ENCODE data around the gene LRRC38. TPM values are rescaled to one million over a fixed set of nuclear protein-coding genes. Genes with fewer than 3 reads are reported as not detected.
"Not testable (repeated sequence)": the region's sequence is repeated elsewhere in the genome, so short reads cannot be mapped to it uniquely, and the experiment has no call there.

The LRRC38 gene
- total RNA-seq, 1 donor from 2014 or later = not detected

GRCh38 chr1:13461977-13462376 is 51.8 kb downstream of the LRRC38 start:
- Mint-ChIP-seq H3K36me3 (ENCODE audit: low read depth) (no peaks in the 10 kb centered on the region), H3K27me3 (peaks cover 9% of the 10 kb centered on the region), H3K4me1 (no peaks in the 10 kb centered on the region), H3K27ac (no peak overlapping the region), H3K9me3 (no peaks in the 10 kb centered on the region), H3K4me3 (no peak overlapping the region)
- TF ChIP-seq, protein P1, sequence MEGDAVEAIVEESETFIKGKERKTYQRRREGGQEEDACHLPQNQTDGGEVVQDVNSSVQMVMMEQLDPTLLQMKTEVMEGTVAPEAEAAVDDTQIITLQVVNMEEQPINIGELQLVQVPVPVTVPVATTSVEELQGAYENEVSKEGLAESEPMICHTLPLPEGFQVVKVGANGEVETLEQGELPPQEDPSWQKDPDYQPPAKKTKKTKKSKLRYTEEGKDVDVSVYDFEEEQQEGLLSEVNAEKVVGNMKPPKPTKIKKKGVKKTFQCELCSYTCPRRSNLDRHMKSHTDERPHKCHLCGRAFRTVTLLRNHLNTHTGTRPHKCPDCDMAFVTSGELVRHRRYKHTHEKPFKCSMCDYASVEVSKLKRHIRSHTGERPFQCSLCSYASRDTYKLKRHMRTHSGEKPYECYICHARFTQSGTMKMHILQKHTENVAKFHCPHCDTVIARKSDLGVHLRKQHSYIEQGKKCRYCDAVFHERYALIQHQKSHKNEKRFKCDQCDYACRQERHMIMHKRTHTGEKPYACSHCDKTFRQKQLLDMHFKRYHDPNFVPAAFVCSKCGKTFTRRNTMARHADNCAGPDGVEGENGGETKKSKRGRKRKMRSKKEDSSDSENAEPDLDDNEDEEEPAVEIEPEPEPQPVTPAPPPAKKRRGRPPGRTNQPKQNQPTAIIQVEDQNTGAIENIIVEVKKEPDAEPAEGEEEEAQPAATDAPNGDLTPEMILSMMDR (IDR thresholded peaks at IDR 0.05) = no peak
- ChIA-PET POLR2A (no interaction called here), CTCF (no interaction called here)
- no peak for DNase-seq
- intact Hi-C loops (cut with micrococcal nuclease) = no loop called here
- no peak for ATAC-seq (ENCODE audit: low read depth)

- Mint-ChIP-seq H3K27ac (no peak overlapping the region), H3K4me3 (no peak overlapping the region), H3K36me3 (ENCODE audit: low read depth) (no peaks in the 10 kb centered on the region), H3K4me1 (no peaks in the 10 kb centered on the region), H3K9me3 (no peaks in the 10 kb centered on the region), H3K27me3 (peaks cover 9% of the 10 kb centered on the region)
- CTCF ChIA-PET = no interaction called here
- ATAC-seq (ENCODE audit: low read depth) (no peak), DNase-seq (no peak)
- POLR2A ChIA-PET = no interaction called here
- intact Hi-C loops (cut with micrococcal nuclease) = no loop called here
- TF ChIP-seq, protein P1 (IDR thresholded peaks at IDR 0.05) = no peak
Observed at GRCh38 chr1:13456904-13457532, 56.8 kb downstream of the LRRC38 start.

- intact Hi-C loops (cut with micrococcal nuclease) = no loop called here
- no peaks in the 10 kb centered on the region for H3K4me1 Mint-ChIP-seq
Observed at GRCh38 chr1:13451399-13451965, 62.3 kb downstream of the LRRC38 start.

DNA sequence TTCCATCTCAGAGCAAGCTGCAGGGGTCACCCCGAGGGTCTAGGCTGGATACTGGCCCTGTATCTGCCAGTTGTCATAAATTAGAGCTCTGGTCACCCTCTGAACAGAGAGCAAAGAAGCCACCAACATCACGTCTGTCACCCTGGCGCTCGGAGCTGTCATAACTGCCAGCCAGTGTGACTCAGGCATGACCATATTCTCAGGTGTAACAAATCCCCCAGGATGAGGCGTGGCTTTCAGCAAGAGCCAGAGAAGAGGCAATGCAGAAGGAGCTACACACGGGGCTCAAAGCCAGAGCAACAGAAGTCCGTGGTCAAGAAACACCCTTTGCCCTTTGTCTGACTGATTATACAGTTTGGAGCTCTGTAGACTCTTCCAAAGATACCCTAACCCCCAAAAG is 63.6 kb downstream of the LRRC38 start:
- TF ChIP-seq, protein P1 (IDR thresholded peaks at IDR 0.05) = no peak
- no peak overlapping the region for H3K27ac Mint-ChIP-seq
- no peak for ATAC-seq (ENCODE audit: low read depth)
- H3K27me3 Mint-ChIP-seq = peaks cover 8% of the 10 kb centered on the region
- H3K9me3 Mint-ChIP-seq = no peaks in the 10 kb centered on the region
- ChIA-PET CTCF (no interaction called here), POLR2A (no interaction called here)
- intact Hi-C loops (cut with micrococcal nuclease) = no loop called here
- no peak for DNase-seq
- H3K4me3 Mint-ChIP-seq = no peak overlapping the region
- H3K36me3 Mint-ChIP-seq (ENCODE audit: low read depth) = no peaks in the 10 kb centered on the region
- no peaks in the 10 kb centered on the region for H3K4me1 Mint-ChIP-seq

More at GRCh38 chr1:13451399-13451965, 62.3 kb downstream of the LRRC38 start:
- ChIA-PET CTCF (no interaction called here), POLR2A (no interaction called here)
- ATAC-seq (ENCODE audit: low read depth) = no peak
- H3K27ac Mint-ChIP-seq = no peak overlapping the region
- no peaks in the 10 kb centered on the region for H3K9me3 Mint-ChIP-seq
- peaks cover 9% of the 10 kb centered on the region for H3K27me3 Mint-ChIP-seq
- no peak for DNase-seq
- TF ChIP-seq, protein P1 (IDR thresholded peaks at IDR 0.05) = no peak
- no peaks in the 10 kb centered on the region for H3K36me3 Mint-ChIP-seq (ENCODE audit: low read depth)
- no peak overlapping the region for H3K4me3 Mint-ChIP-seq

GRCh38 chr1:13443335-13443979 is 70.3 kb downstream of the LRRC38 start:
- ATAC-seq (ENCODE audit: low read depth) (no peak), DNase-seq (no peak)
- Mint-ChIP-seq H3K9me3 (no peaks in the 10 kb centered on the region), H3K36me3 (ENCODE audit: low read depth) (no peaks in the 10 kb centered on the region), H3K27ac (no peak overlapping the region), H3K4me3 (no peak overlapping the region), H3K27me3 (peaks cover 7% of the 10 kb centered on the region), H3K4me1 (no peaks in the 10 kb centered on the region)
- POLR2A ChIA-PET = no interaction called here
- TF ChIP-seq, protein P1 (IDR thresholded peaks at IDR 0.05) = no peak
- intact Hi-C loops (cut with micrococcal nuclease) = no loop called here
- CTCF ChIA-PET = no interaction called here

DNA sequence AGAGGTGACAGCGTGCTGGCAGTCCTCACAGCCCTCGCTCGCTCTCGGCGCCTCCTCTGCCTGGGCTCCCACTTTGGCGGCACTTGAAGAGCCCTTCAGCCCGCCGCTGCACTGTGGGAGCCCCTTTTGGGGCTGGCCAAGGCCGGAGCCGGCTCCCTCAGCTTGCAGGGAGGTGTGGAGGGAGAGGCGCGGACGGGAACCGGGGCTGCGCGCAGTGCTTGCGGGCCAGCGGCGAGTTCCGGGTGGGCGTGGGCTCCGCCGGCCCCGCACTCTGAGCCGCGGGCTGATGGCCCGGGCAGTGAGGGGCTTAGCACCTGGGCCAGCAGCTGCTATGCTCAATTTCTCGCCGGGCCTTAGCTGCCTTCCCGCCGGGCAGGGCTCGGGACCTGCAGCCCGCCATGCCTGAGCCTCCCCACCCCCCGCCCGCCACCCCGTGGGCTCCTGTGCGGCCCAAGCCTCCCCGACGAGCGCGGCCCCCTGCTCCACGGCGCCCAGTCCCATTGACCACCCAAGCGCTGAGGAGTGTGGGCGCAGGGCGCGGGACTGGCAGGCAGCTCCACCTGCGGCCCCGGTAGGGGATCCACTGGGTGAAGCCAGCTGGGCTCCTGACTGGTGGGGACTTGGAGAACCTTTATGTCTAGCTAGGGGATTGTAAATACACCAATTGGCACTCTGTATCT is 74.6 kb downstream of the LRRC38 start:
- H3K9me3 Mint-ChIP-seq; H3K27ac Mint-ChIP-seq; H3K36me3 Mint-ChIP-seq (ENCODE audit: low read depth); H3K27me3 Mint-ChIP-seq; intact Hi-C loops (cut with micrococcal nuclease); H3K4me3 Mint-ChIP-seq; H3K4me1 Mint-ChIP-seq; DNase-seq; POLR2A ChIA-PET; CTCF ChIA-PET; ATAC-seq (ENCODE audit: low read depth): not testable (repeated sequence)
